ENCODE measurements around the gene PLXDC2.

Gene PLXDC2

DNA sequence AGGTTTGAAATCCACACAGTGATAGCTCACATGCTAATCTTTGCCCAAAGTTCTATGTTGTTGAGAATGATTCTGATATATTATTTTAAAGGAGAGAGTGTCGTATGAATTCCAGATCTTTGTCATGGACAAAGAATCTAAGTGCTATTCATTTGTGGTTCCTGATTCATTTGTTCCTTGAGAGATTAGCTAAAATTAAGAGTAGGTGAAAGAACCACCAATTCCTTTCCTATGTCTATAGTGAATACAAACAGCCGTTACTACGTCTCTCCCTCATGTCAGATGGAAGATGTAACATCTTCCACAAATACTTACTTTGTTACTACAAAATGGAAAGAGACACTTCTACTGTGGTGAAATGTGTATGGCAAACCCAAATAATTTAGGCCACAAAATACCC is 3.3 kb upstream of the PLXDC2 start:
- in situ Hi-C loops (cut with MboI; ENCODE audit: low sequenced_read_pairs, unreplicated experiment), result no loop called here
- DNase-seq (ENCODE audit: low spot score), result no peak
- TF ChIP-seq, protein P1, sequence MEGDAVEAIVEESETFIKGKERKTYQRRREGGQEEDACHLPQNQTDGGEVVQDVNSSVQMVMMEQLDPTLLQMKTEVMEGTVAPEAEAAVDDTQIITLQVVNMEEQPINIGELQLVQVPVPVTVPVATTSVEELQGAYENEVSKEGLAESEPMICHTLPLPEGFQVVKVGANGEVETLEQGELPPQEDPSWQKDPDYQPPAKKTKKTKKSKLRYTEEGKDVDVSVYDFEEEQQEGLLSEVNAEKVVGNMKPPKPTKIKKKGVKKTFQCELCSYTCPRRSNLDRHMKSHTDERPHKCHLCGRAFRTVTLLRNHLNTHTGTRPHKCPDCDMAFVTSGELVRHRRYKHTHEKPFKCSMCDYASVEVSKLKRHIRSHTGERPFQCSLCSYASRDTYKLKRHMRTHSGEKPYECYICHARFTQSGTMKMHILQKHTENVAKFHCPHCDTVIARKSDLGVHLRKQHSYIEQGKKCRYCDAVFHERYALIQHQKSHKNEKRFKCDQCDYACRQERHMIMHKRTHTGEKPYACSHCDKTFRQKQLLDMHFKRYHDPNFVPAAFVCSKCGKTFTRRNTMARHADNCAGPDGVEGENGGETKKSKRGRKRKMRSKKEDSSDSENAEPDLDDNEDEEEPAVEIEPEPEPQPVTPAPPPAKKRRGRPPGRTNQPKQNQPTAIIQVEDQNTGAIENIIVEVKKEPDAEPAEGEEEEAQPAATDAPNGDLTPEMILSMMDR (IDR thresholded peaks at IDR 0.05; ENCODE audit: borderline replicate concordance, control extremely low read depth, extremely low read depth, insufficient read depth, missing control alignments), result no peak

- no peak for DNase-seq (ENCODE audit: low spot score)
- in situ Hi-C loops (cut with MboI; ENCODE audit: low sequenced_read_pairs, unreplicated experiment), result no loop called here
- TF ChIP-seq, protein P1 (IDR thresholded peaks at IDR 0.05; ENCODE audit: borderline replicate concordance, control extremely low read depth, extremely low read depth, insufficient read depth, missing control alignments), result no peak
These were observed 1.0 kb upstream of the PLXDC2 start for GRCh38 chr10:19815036-19815730.

DNA sequence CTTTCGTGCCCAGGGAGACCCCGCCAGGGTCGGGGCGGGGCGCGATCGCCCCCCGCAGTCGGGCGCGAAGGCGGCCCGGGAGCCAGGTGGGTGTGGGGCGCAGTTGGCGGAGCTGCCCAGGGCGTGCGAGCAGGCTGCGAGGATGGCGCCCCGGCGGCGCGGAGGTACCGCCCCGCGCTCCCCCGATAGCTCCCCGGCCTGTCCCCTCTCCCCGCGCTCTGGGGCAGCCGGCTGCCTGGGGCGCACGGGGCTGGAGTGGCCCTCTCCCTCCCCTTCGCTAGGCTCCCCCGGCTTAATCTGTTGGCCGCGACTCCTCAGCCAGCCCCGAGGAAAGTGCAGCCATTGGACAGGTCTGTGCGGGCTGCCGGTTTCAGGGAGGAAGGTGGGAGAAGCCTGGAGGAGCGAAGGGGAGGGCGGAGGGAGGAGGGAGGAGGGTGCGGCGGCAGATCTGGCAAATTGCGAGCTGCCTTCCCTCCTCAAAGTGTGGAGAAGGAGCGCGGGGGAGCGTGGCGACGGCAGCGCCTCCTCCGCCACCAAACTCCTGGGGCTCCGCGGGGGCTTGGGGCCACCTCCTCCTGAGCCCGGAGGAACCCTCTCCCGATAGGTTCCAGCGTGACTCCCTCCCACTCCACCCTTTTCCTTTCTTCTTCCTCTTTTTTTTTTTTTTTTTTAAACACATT is 361 bp upstream of the PLXDC2 start:
- in situ Hi-C loops (cut with MboI; ENCODE audit: low sequenced_read_pairs, unreplicated experiment), result no loop called here
- TF ChIP-seq, protein P1 (IDR thresholded peaks at IDR 0.05; ENCODE audit: borderline replicate concordance, control extremely low read depth, extremely low read depth, insufficient read depth, missing control alignments), result no peak
- no peak for DNase-seq (ENCODE audit: low spot score)

GRCh38 chr10:19817231-19817933 is 1.1 kb downstream of the PLXDC2 start:
- in situ Hi-C loops (cut with MboI; ENCODE audit: low sequenced_read_pairs, unreplicated experiment), result no loop called here
- TF ChIP-seq, protein P1 (IDR thresholded peaks at IDR 0.05; ENCODE audit: borderline replicate concordance, control extremely low read depth, extremely low read depth, insufficient read depth, missing control alignments), result no peak
- peak; percentile 20 for DNase-seq (ENCODE audit: low spot score)

DNA sequence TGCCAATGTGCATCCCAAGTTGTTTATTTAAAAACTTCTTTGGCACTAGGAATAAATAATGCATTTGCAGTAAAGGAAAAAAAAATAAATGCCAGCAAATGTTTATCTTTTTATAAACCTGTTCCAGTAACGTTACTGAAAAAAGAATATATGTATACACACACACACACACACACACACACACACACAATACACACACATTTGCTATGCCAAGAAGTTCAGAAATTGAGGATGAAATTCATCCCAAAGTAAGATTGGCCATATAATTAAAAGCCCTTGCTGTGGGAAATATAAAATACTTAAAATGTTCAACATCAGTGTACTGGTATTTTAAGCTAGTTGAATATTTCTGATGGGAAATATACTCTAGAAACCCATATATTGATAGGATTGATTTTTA is 2.6 kb downstream of the PLXDC2 start:
- in situ Hi-C loops (cut with MboI; ENCODE audit: low sequenced_read_pairs, unreplicated experiment), result no loop called here
- no peak for DNase-seq (ENCODE audit: low spot score)
- TF ChIP-seq, protein P1 (IDR thresholded peaks at IDR 0.05; ENCODE audit: borderline replicate concordance, control extremely low read depth, extremely low read depth, insufficient read depth, missing control alignments), result no peak

DNA sequence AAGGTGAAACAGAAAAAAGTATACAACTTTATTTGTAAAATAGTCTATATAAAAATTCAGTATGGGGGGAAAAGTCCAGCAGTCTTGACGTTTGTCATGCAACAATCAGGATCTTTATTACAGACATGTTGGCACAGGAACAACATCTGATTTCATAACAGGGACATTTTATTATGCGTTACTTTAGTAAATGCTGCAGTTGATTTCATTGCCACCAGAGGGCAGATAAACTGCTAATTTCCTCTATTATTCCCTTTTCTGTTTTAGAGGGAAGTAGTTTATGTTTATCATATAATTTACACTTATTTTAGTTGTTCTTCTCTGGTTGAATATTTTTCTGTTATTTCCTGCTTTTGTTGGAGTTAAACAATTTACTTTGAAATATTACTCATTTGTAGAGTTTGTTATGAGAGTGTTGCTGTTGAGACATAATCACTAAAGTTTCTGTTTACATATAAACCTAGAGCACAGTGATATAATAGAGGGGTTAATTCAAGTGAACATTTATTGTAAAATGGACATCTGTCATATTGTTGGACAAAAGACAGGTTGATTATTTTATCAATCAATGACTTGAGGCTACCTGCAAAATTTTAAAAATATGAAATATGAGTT is 3.3 kb downstream of the PLXDC2 start:
- peak; percentile 48 for DNase-seq (ENCODE audit: low spot score)
- TF ChIP-seq, protein P1 (IDR thresholded peaks at IDR 0.05; ENCODE audit: borderline replicate concordance, control extremely low read depth, extremely low read depth, insufficient read depth, missing control alignments), result peak; percentile 56
- in situ Hi-C loops (cut with MboI; ENCODE audit: low sequenced_read_pairs, unreplicated experiment), result no loop called here
